Activated T-cell treated with anti-CD3 and anti-CD28 coated beads, Interleukin-2, amount 50 U/mL, for 4 hours (primary cell): ENCODE results near the gene TP53BP2. TPM values are rescaled to one million over a fixed set of nuclear protein-coding genes. Genes with fewer than 3 reads are reported as not detected.

Experiments used
- ATAC-seq, 2 donors: fragments of 200-7000 bp; cut with Tn5 transposase; one replicate each; pipeline ENCODE4 v1.10.0; 2021
- DNase-seq: peaks from one replicate; pipeline ENCODE4 v3.0.0-alpha.2; 2020
- H3K27me3 Mint-ChIP-seq: one replicate; pipeline ENCODE4 v1.8.0; 2021; ENCODE audit warnings: low read depth, mixed read lengths
- H3K36me3 Mint-ChIP-seq: one replicate; pipeline ENCODE4 v1.8.0; 2022; ENCODE audit warnings: mixed read lengths; ENCODE audit not compliant: insufficient read depth
- H3K4me1 Mint-ChIP-seq: one replicate; pipeline ENCODE4 v1.8.0; 2021; ENCODE audit warnings: low read depth, mixed read lengths
- H3K4me3 Mint-ChIP-seq: one replicate; pipeline ENCODE4 v1.8.0; 2021; ENCODE audit warnings: mild to moderate bottlenecking, moderate library complexity, mixed read lengths
- H3K9me3 Mint-ChIP-seq: one replicate; pipeline ENCODE4 v1.8.0; 2021; ENCODE audit warnings: mixed read lengths
- total RNA-seq, 3 donors: library from RNA; stranded (reverse); gene quantifications; one replicate each; pipeline ENCODE4 v1.2.1, GENCODE V29; 2021

The TP53BP2 gene
- total RNA-seq, 3 donors from 2014 or later = 60.9 to 89.1 (median 79.1) TPM

- Mint-ChIP-seq H3K4me1 (no peaks in the 10 kb centered on the region), H3K9me3 (no peaks in the 10 kb centered on the region), H3K36me3 (no peaks in the 10 kb centered on the region), H3K4me3 (no peak overlapping the region), H3K27me3 (peaks cover 8% of the 10 kb centered on the region)
- DNase-seq = no peak
- no peak for ATAC-seq
These were observed 18.3 kb upstream of the TP53BP2 start for GRCh38 chr1:223864084-223864483.

DNA sequence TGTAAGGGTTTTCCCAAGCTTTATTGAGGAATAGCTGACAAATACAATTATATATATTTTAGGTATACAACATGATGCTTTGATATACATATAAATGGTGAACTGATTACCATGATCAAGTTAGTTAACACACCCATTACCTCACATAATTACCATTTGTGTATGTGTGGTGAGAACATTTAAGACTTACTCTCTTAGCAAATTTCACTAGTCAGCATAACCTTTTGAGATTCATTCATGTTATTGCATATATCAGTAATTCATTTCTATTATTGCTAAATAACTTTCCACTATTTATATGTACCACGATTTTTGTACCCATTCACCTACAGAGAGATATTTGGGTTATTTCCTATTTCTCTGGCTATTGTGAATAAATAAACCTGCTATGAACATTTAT, 16.2 kb upstream of the TP53BP2 start:
- no peak overlapping the region for H3K4me3 Mint-ChIP-seq
- peaks cover 1% of the 10 kb centered on the region for H3K27me3 Mint-ChIP-seq
- no peaks in the 10 kb centered on the region for H3K9me3 Mint-ChIP-seq
- no peaks in the 10 kb centered on the region for H3K36me3 Mint-ChIP-seq
- no peaks in the 10 kb centered on the region for H3K4me1 Mint-ChIP-seq
- no peak for DNase-seq
- ATAC-seq = no peak

DNA sequence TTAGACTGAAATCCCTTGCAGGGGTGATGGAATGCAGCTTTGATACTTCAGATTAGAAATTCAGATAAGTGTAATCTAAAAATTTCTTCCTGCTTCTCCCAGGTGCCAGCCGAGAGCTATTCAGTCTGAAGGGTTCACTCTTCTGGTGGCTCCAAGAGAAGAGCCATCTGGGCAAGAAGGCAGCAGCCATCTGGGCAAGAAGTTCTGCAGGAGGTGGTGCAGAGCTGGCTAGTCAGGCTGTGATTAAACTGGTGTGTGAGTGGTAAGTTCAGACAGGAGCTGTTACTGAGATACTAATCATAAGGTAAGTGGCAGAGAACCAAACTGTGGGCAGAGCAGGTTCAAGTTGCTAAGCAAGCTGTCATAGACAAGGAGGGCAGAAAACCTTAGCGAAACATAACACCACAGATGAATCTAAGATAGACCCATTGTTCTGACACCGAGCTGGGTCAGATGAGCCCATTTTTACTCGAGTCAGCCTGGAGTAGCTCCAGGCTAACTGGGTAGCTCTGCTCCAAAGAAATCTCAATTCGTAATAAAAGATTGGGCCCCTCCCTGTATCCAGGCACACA, 14.4 kb upstream of the TP53BP2 start:
- DNase-seq = no peak
- H3K4me3 Mint-ChIP-seq = no peak overlapping the region
- no peaks in the 10 kb centered on the region for H3K36me3 Mint-ChIP-seq
- ATAC-seq = peak; percentile 25 to 57
- no peaks in the 10 kb centered on the region for H3K9me3 Mint-ChIP-seq
- H3K27me3 Mint-ChIP-seq = peaks cover 2% of the 10 kb centered on the region
- H3K4me1 Mint-ChIP-seq = no peaks in the 10 kb centered on the region

DNA sequence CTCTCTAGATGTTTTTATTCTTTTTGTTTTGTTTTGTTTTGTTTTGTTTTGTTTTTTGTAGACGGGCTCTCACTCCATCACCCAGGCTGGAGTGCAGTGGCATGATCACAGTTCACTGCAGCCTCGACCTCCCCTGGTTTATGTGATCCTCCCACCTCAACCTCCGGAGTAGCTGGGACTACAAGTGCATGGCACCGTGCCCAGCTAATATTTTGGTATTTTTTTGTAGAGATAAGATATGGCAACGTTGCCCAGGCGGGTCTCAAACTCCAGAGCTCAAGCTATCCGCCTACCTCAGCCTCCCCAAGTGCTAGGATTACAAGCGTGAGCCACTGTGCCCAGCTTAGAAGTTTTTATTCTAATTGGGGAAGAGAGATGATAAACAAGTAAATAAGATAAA, 13.3 kb upstream of the TP53BP2 start:
- ATAC-seq (no peak), DNase-seq (no peak)
- no peaks in the 10 kb centered on the region for H3K4me1 Mint-ChIP-seq
- H3K36me3 Mint-ChIP-seq = no peaks in the 10 kb centered on the region
- no peak overlapping the region for H3K4me3 Mint-ChIP-seq
- H3K9me3 Mint-ChIP-seq = no peaks in the 10 kb centered on the region
- H3K27me3 Mint-ChIP-seq = peaks cover 2% of the 10 kb centered on the region

- no peaks in the 10 kb centered on the region for H3K36me3 Mint-ChIP-seq
These were observed 10.6 kb upstream of the TP53BP2 start for GRCh38 chr1:223856386-223856785.

GRCh38 chr1:223853748-223854147, 8.0 kb upstream of the TP53BP2 start:
- ATAC-seq = no peak
- H3K36me3 Mint-ChIP-seq = no peaks in the 10 kb centered on the region
- DNase-seq = no peak
- peaks cover 4% of the 10 kb centered on the region for H3K4me1 Mint-ChIP-seq
- peaks cover 6% of the 10 kb centered on the region for H3K27me3 Mint-ChIP-seq
- peaks cover 4% of the 10 kb centered on the region for H3K9me3 Mint-ChIP-seq
- H3K4me3 Mint-ChIP-seq = no peak overlapping the region

More at GRCh38 chr1:223856386-223856785, 10.6 kb upstream of the TP53BP2 start:
- Mint-ChIP-seq H3K27me3 (peaks cover 5% of the 10 kb centered on the region), H3K9me3 (no peaks in the 10 kb centered on the region), H3K4me3 (no peak overlapping the region), H3K4me1 (no peaks in the 10 kb centered on the region)
- DNase-seq (no peak), ATAC-seq (no peak)

- Mint-ChIP-seq H3K36me3 (no peaks in the 10 kb centered on the region), H3K9me3 (peaks cover 4% of the 10 kb centered on the region), H3K27me3 (peaks cover 6% of the 10 kb centered on the region), H3K4me3 (no peak overlapping the region), H3K4me1 (peaks cover 6% of the 10 kb centered on the region)
- ATAC-seq (no peak), DNase-seq (no peak)
These were observed 7.5 kb upstream of the TP53BP2 start for GRCh38 chr1:223853275-223853674.

GRCh38 chr1:223852337-223852736, 6.6 kb upstream of the TP53BP2 start:
- no peak for DNase-seq
- peaks cover 6% of the 10 kb centered on the region for H3K27me3 Mint-ChIP-seq
- H3K4me1 Mint-ChIP-seq = peaks cover 14% of the 10 kb centered on the region
- peaks cover 4% of the 10 kb centered on the region for H3K9me3 Mint-ChIP-seq
- no peak for ATAC-seq
- no peak overlapping the region for H3K4me3 Mint-ChIP-seq
- H3K36me3 Mint-ChIP-seq = no peaks in the 10 kb centered on the region

- ATAC-seq = no peak
These were observed 3.9 kb upstream of the TP53BP2 start for GRCh38 chr1:223849352-223850254.

DNA sequence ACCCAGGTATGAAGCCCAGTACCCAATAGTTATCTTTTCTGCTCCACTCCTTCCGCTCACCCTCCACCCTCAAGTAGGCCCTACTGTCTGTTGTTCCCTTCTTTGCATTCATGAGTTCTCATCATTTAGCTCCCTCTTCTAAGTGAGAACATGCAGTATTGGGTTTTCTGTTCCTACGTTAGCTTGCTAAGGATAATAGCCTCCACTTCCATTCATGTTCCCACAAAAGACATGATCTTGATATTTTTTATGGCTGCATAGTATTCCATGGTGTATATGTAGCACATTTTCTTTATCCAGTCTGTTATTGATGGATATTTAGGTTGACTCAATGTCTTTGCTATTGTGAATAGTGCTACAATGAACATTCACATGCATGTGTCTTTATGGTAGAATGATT, 2.8 kb upstream of the TP53BP2 start:
- Mint-ChIP-seq H3K27me3 (peaks cover 4% of the 10 kb centered on the region), H3K4me1 (peaks cover 30% of the 10 kb centered on the region), H3K36me3 (no peaks in the 10 kb centered on the region), H3K9me3 (peaks cover 4% of the 10 kb centered on the region), H3K4me3 (no peak overlapping the region)
- DNase-seq = no peak
- no peak for ATAC-seq

More at GRCh38 chr1:223849352-223850254, 3.9 kb upstream of the TP53BP2 start:
- no peaks in the 10 kb centered on the region for H3K36me3 Mint-ChIP-seq
- H3K4me1 Mint-ChIP-seq = peaks cover 22% of the 10 kb centered on the region
- no peak for DNase-seq
- H3K27me3 Mint-ChIP-seq = peaks cover 4% of the 10 kb centered on the region
- H3K4me3 Mint-ChIP-seq = no peak overlapping the region
- H3K9me3 Mint-ChIP-seq = peaks cover 4% of the 10 kb centered on the region

DNA sequence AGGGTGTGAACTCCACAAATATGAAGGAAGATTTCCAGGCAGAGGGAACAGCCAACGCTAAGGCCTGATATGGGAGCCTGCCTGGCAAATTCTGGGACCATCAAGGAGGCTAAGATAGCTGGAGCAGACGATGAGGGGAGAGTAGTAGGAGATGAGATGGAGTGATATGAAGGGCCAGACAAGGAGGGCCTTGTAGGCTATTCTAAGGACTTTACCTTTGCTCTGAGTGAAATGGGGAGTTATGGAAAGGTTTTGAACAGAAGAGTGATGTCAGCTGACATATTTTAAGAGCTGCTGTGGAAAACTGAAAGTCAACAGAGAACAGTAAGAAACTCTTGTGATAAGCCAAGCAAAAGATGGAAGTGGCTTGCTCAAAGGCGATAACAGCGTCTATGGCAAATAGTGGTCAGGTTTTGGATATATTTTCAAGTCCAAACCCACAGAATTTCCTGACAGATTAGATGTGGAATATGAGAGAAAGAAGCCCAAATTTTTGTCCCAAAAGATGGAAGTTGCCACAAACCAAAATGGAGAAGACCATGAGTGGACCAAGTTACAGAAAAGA, 2.1 kb upstream of the TP53BP2 start:
- peaks cover 33% of the 10 kb centered on the region for H3K4me1 Mint-ChIP-seq
- H3K9me3 Mint-ChIP-seq = peaks cover 4% of the 10 kb centered on the region
- peaks cover 4% of the 10 kb centered on the region for H3K27me3 Mint-ChIP-seq
- DNase-seq (no peak), ATAC-seq (no peak)
- peak overlapping the region; percentile 87 for H3K4me3 Mint-ChIP-seq
- H3K36me3 Mint-ChIP-seq = no peaks in the 10 kb centered on the region

GRCh38 chr1:223845037-223845809, 524 bp downstream of the TP53BP2 start:
- no peaks in the 10 kb centered on the region for H3K36me3 Mint-ChIP-seq
- peaks cover 45% of the 10 kb centered on the region for H3K4me1 Mint-ChIP-seq
- ATAC-seq = peak; percentile 45 to 46
- no peaks in the 10 kb centered on the region for H3K27me3 Mint-ChIP-seq
- H3K9me3 Mint-ChIP-seq = peaks cover 4% of the 10 kb centered on the region
- DNase-seq = peak; percentile 40
- H3K4me3 Mint-ChIP-seq = peak overlapping the region; percentile 97

DNA sequence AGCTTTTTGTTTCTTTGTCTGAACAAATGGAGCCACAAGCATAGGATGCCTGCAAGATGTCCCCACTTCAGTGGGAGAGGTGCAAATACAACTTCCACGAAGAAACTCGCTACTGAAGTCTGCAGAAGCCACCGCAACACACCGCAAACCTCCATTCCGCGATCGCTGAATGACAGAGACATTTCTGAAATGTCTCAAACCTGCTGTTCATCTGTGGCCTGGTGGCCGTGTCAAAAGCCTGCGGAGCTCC, 1.0 kb downstream of the TP53BP2 start:
- Mint-ChIP-seq H3K4me3 (peak overlapping the region; percentile 97), H3K27me3 (no peaks in the 10 kb centered on the region), H3K4me1 (peaks cover 48% of the 10 kb centered on the region), H3K9me3 (peaks cover under 1% of the 10 kb centered on the region), H3K36me3 (no peaks in the 10 kb centered on the region)
- ATAC-seq = peak; percentile 23 to 29
- no peak for DNase-seq
